Activated T-cell treated with anti-CD3 and anti-CD28 coated beads, Interleukin-2, amount 50 U/mL, for 4 hours (primary cell): ENCODE measurements around the gene COL6A2. TPM values are rescaled to one million over a fixed set of nuclear protein-coding genes. Genes with fewer than 3 reads are reported as not detected.
"Not testable (repeated sequence)": the region's sequence is repeated elsewhere in the genome, so short reads cannot be mapped to it uniquely, and the experiment has no call there.

Experiments used
- ATAC-seq, 2 donors: fragments of 200-7000 bp; cut with Tn5 transposase; one replicate each; pipeline ENCODE4 v1.10.0; 2021
- DNase-seq: peaks from one replicate; pipeline ENCODE4 v3.0.0-alpha.2; 2020
- H3K27me3 Mint-ChIP-seq: one replicate; pipeline ENCODE4 v1.8.0; 2021; ENCODE audit warnings: low read depth, mixed read lengths
- H3K36me3 Mint-ChIP-seq: one replicate; pipeline ENCODE4 v1.8.0; 2022; ENCODE audit warnings: mixed read lengths; ENCODE audit not compliant: insufficient read depth
- H3K4me1 Mint-ChIP-seq: one replicate; pipeline ENCODE4 v1.8.0; 2021; ENCODE audit warnings: low read depth, mixed read lengths
- H3K4me3 Mint-ChIP-seq: one replicate; pipeline ENCODE4 v1.8.0; 2021; ENCODE audit warnings: mild to moderate bottlenecking, moderate library complexity, mixed read lengths
- H3K9me3 Mint-ChIP-seq: one replicate; pipeline ENCODE4 v1.8.0; 2021; ENCODE audit warnings: mixed read lengths
- total RNA-seq, 3 donors: library from RNA; stranded (reverse); gene quantifications; one replicate each; pipeline ENCODE4 v1.2.1, GENCODE V29; 2021

The COL6A2 gene
- total RNA-seq, 3 donors from 2014 or later: 4.8 to 7.7 (median 5.7) TPM

DNA sequence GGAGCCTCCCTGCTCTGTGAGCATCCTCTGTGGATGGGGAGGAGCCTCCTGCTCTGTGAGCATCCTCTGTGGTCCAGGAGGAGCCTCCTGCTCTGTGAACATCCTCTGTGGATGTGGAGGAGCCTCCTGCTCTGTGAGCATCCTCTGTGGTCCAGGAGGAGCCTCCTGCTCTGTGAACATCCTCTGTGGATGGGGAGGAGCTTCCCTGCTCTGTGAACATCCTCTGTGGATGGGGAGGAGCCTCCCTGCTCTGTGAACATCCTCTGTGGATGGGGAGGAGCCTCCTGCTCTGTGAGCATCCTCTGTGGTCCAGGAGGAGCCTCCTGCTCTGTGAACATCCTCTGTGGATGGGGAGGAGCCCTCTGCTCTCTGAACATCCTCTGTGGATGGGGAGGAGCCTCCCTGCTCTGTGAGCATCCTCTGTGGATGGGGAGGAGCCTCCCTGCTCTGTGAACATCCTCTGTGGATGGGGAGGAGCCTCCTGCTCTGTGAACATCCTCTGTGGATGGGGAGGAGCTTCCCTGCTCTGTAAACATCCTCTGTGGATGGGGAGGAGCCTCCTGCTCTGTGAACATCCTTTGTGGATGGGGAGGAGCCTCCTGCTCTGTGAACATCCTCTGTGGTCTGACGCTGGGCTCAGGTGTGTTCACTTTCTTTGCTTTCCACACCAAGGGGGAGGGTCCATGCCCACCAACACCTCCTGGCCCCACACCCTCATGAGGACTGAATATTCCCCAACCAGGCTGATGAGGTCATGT, 72.7 kb downstream of the COL6A2 start:
- H3K9me3 Mint-ChIP-seq: peaks cover 14% of the 10 kb centered on the region
- not testable (repeated sequence) for DNase-seq, H3K36me3 Mint-ChIP-seq, H3K27me3 Mint-ChIP-seq, ATAC-seq, H3K4me1 Mint-ChIP-seq, H3K4me3 Mint-ChIP-seq

DNA sequence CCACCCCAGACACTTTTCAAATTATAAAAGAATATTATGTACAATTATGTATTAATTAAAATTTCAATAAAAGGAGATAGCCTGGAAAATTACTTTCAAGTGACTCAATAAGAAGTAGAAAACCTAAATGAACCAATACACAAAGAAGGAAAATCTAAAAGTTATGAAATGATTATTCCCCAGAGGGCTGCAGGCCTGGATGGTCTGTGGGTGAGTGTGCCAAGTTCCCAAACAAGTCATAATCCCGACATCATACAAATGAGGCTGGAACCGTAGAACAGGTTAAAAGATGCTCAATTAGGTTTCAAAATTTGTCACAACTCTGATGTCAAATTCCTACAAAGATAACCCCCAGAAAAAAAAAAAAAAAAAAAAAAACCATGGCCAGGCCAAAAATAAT, 73.7 kb downstream of the COL6A2 start:
- H3K36me3 Mint-ChIP-seq: peaks cover 1% of the 10 kb centered on the region
- DNase-seq (no peak), ATAC-seq (no peak)
- H3K9me3 Mint-ChIP-seq: peaks cover 18% of the 10 kb centered on the region
- no peak overlapping the region for H3K4me3 Mint-ChIP-seq
- peaks cover 6% of the 10 kb centered on the region for H3K4me1 Mint-ChIP-seq
- H3K27me3 Mint-ChIP-seq: peaks cover 5% of the 10 kb centered on the region

DNA sequence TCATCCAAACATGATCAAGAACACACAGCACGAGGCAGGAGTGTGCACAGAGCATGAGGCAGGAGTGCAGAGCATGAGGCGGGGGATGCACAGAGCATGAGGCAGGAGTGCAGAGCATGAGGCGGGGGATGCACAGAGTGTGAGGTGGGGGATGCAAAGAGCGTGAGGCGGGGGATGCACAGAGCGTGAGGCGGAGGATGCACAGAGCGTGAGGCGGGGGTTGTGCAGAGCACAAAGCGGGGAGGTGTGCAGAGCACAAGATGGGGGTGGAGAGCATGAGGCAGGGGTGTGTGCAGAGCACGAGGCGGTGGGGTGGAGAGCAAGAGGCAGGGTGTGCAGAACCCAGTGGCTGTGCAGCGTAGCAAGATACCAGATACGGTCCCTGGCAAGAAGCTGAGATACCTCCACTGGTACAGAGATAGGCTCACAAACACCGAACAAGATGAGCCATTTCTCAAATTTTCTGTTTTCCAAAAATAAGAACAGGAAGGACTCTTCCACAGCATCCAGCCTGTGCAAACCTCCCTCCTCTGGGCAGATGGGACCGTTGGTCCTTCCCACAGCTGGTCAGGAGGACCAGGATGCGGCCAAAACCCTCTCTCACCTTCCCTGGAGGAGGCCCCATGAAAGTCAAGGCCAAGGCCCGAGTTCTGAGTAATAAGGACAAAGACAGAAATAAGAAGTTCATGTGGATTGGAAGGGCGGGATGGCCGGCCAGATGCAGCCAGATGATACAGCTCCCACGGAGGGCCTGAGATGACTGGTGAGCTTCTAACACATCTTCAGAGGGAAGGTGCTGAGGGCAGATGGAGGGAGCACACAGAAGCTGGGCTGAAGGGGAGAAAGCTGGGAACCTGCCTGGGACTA, 74.3 kb downstream of the COL6A2 start:
- DNase-seq (no peak), ATAC-seq (no peak)
- peaks cover 18% of the 10 kb centered on the region for H3K9me3 Mint-ChIP-seq
- peaks cover 5% of the 10 kb centered on the region for H3K27me3 Mint-ChIP-seq
- H3K4me3 Mint-ChIP-seq: no peak overlapping the region
- H3K4me1 Mint-ChIP-seq: peaks cover 6% of the 10 kb centered on the region
- H3K36me3 Mint-ChIP-seq: peaks cover 1% of the 10 kb centered on the region

DNA sequence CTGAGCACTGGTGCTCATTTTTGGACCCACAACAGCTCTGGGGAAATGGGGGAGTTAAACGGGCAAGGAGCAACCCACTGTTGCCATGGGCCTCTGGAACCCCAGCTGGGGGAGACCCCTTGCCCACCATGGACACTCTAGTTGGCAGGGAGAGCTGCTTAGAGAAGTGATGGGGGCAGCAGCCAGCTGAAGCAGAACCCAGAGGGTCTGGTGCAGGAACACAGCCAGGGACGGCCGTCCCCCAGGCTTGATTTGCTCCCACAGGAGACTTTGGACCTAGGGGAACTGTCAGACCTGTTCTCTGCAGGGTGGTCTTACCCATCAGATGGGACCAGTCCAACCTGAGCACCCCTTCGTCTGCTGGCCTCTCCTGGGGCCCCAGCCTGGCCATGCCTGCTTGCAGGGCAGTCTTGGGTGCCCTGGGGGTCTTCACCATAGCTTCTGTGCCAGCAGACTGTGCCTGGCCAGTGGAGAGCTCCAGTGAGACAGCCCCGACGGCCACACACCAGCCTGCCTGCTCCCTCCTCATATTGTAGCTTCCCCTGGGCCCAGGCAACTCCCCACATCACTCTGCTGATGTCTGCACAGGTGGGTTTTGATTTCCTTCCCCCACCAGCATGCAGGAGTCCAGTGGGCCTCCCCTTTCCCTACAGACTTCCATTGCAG, 75.1 kb downstream of the COL6A2 start:
- Mint-ChIP-seq H3K4me3 (no peak overlapping the region), H3K9me3 (peaks cover 18% of the 10 kb centered on the region)

DNA sequence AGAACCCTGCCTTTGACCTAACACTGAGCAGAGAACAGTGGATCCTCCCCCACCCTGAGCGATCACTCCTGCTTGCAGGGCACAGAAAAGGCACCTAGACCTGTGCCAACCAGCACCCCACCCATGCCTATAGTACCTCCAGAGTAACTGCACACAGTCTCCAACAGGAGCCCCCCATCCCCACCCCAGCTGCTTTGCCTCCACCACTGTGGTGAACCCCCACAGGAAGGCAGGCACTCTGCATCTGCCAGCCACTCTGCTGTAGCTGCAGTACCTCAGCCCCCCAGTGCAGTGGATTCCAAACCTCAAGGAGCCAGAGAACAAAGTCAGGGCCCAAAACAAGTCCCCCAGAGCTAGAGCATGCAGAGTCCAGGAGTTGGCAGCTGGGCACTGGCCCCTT, 75.7 kb downstream of the COL6A2 start:
- Mint-ChIP-seq H3K9me3 (peaks cover 18% of the 10 kb centered on the region), H3K4me3 (no peak overlapping the region), H3K4me1 (peaks cover 6% of the 10 kb centered on the region), H3K36me3 (peaks cover 1% of the 10 kb centered on the region), H3K27me3 (peaks cover 5% of the 10 kb centered on the region)
- DNase-seq (no peak), ATAC-seq (no peak)

More for the DNA sequence above, 75.1 kb downstream of the COL6A2 start:
- Mint-ChIP-seq H3K4me1 (peaks cover 6% of the 10 kb centered on the region), H3K36me3 (peaks cover 1% of the 10 kb centered on the region), H3K27me3 (peaks cover 5% of the 10 kb centered on the region)
- no peak for DNase-seq
- no peak for ATAC-seq

DNA sequence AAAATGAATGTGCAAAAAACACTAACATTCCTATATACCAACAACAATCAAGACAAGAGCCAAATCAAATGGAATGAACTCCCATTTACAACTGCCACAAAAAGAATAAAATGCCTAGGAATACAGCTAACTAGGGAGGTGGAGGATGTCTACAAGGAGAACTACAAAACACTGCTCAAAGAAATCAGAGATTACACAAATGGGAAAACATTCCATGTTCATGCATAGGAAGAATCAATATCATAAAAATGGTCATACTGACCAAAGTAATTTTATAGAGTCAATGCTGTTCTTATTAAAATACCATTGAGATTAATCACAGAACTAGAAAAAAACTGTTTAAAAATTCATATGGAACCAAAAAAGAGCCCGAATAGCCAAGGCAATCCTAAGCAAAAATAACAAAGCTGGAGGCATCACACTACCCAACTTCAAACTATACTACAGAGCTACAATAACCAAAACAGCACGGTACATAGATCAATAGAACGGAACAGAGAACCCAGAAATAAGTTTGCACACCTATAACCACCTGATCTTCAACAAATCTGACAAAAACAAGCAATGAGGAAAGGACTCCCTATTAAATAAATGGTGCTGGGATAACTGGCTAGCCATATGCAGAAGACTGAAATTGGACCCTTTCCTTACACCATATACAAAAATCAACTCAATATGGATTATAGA, 78.7 kb downstream of the COL6A2 start:
- not testable (repeated sequence) for H3K4me1 Mint-ChIP-seq, H3K36me3 Mint-ChIP-seq, ATAC-seq, DNase-seq, H3K27me3 Mint-ChIP-seq, H3K4me3 Mint-ChIP-seq
- H3K9me3 Mint-ChIP-seq: peaks cover 18% of the 10 kb centered on the region

DNA sequence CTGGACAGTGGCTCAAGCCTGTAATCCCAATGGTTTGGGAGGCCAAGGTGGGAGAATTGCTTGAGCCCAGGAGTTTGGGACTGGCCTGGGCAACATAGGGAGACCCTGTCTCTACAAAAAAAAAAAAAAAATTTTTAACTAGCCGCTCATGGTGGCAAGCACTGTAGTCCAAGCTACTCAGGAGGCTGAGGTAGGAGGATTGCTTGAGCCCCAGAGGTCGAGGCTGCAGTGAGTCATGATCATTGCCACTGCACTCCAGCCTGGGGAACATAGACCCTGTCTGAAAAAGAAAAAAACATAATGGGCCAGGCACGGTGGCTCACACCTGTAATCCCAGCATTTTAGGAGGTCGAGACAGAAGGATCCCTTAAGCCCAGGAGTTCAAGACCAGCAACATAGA, 81.0 kb downstream of the COL6A2 start:
- H3K36me3 Mint-ChIP-seq: peaks cover 1% of the 10 kb centered on the region
- ATAC-seq: no peak

More for the DNA sequence above, 81.0 kb downstream of the COL6A2 start:
- Mint-ChIP-seq H3K27me3 (peaks cover 5% of the 10 kb centered on the region), H3K9me3 (peaks cover 18% of the 10 kb centered on the region), H3K4me1 (no peaks in the 10 kb centered on the region), H3K4me3 (no peak overlapping the region)
- DNase-seq: no peak

Other genes starting within 250 kb of the COL6A2 start
- gene COL6A1, start 116.3 kb upstream of the COL6A2 start, total RNA-seq: 1 to 10 TPM; 2.8 to 3.6 (median 3.0) TPM
- gene FTCD, start 57.5 kb downstream of the COL6A2 start, total RNA-seq: under 1 TPM; 0.33 to 0.71 (median 0.40) TPM
- 10 to 100 TPM in 2 of 3 donors, 1 to 10 TPM in 1; 6.8 to 17.5 (median 10.6) TPM for gene SPATC1L, start 86.3 kb downstream of the COL6A2 start, total RNA-seq
- 10 to 100 TPM; 14.5 to 20.6 (median 17.2) TPM for gene LSS, start 130.7 kb downstream of the COL6A2 start, total RNA-seq
- gene MCM3AP, start 187.5 kb downstream of the COL6A2 start, total RNA-seq: 100 to 1,000 TPM; 134 to 144 (median 140) TPM
- gene YBEY, start 188.2 kb downstream of the COL6A2 start, total RNA-seq: 10 to 100 TPM; 20.5 to 21.8 (median 20.9) TPM
- gene C21orf58, start 225.8 kb downstream of the COL6A2 start, total RNA-seq: 1 to 10 TPM; 3.6 to 3.9 (median 3.7) TPM
- 10 to 100 TPM; 29.4 to 33.1 (median 31.0) TPM for gene PCNT, start 226.0 kb downstream of the COL6A2 start, total RNA-seq